Measurements from ENCODE around the gene NKX6-2.
"Not testable (repeated sequence)": the region's sequence is repeated elsewhere in the genome, so short reads cannot be mapped to it uniquely, and the experiment has no call there.

Gene NKX6-2

GRCh38 chr10:132743196-132743924 is 42.6 kb downstream of the NKX6-2 start:
- intact Hi-C loops (cut with micrococcal nuclease); H3K27ac Mint-ChIP-seq: not testable (repeated sequence)

GRCh38 chr10:132742837-132743194 is 43.1 kb downstream of the NKX6-2 start:
- Mint-ChIP-seq H3K27ac (no peak overlapping the region), H3K4me1 (ENCODE audit: low read depth) (no peaks in the 10 kb centered on the region), H3K4me3 (no peak overlapping the region), H3K36me3 (ENCODE audit: low read depth) (peaks cover 49% of the 10 kb centered on the region), H3K27me3 (no peaks in the 10 kb centered on the region), H3K9me3 (no peaks in the 10 kb centered on the region)
- intact Hi-C loops (cut with micrococcal nuclease), result no loop called here

More at GRCh38 chr10:132743196-132743924, 42.6 kb downstream of the NKX6-2 start:
- peaks cover 53% of the 10 kb centered on the region for H3K36me3 Mint-ChIP-seq (ENCODE audit: low read depth)
- H3K4me1 Mint-ChIP-seq (ENCODE audit: low read depth); H3K9me3 Mint-ChIP-seq; H3K4me3 Mint-ChIP-seq; H3K27me3 Mint-ChIP-seq: not testable (repeated sequence)

GRCh38 chr10:132742167-132742836 is 43.6 kb downstream of the NKX6-2 start:
- H3K27me3 Mint-ChIP-seq, result no peaks in the 10 kb centered on the region
- H3K27ac Mint-ChIP-seq, result no peak overlapping the region
- intact Hi-C loops (cut with micrococcal nuclease), result no loop called here

GRCh38 chr10:132740588-132740987 is 45.4 kb downstream of the NKX6-2 start:
- H3K4me3 Mint-ChIP-seq, result no peak overlapping the region
- no peaks in the 10 kb centered on the region for H3K4me1 Mint-ChIP-seq (ENCODE audit: low read depth)
- H3K36me3 Mint-ChIP-seq (ENCODE audit: low read depth), result peaks cover 64% of the 10 kb centered on the region
- no peaks in the 10 kb centered on the region for H3K9me3 Mint-ChIP-seq
- intact Hi-C loops (cut with micrococcal nuclease), result no loop called here
- no peaks in the 10 kb centered on the region for H3K27me3 Mint-ChIP-seq
- no peak overlapping the region for H3K27ac Mint-ChIP-seq

More at GRCh38 chr10:132742167-132742836, 43.6 kb downstream of the NKX6-2 start:
- no peaks in the 10 kb centered on the region for H3K4me1 Mint-ChIP-seq (ENCODE audit: low read depth)
- no peaks in the 10 kb centered on the region for H3K9me3 Mint-ChIP-seq
- peaks cover 49% of the 10 kb centered on the region for H3K36me3 Mint-ChIP-seq (ENCODE audit: low read depth)
- H3K4me3 Mint-ChIP-seq, result no peak overlapping the region

GRCh38 chr10:132739225-132739613 is 46.7 kb downstream of the NKX6-2 start:
- Mint-ChIP-seq H3K36me3 (ENCODE audit: low read depth) (peaks cover 72% of the 10 kb centered on the region), H3K4me3 (no peak overlapping the region), H3K4me1 (ENCODE audit: low read depth) (no peaks in the 10 kb centered on the region), H3K27ac (no peak overlapping the region), H3K9me3 (no peaks in the 10 kb centered on the region), H3K27me3 (no peaks in the 10 kb centered on the region)
- intact Hi-C loops (cut with micrococcal nuclease), result no loop called here

GRCh38 chr10:132738454-132739224 is 47.3 kb downstream of the NKX6-2 start:
- intact Hi-C loops (cut with micrococcal nuclease), result no loop called here
- Mint-ChIP-seq H3K27ac (no peak overlapping the region), H3K36me3 (ENCODE audit: low read depth) (peaks cover 72% of the 10 kb centered on the region), H3K4me1 (ENCODE audit: low read depth) (no peaks in the 10 kb centered on the region), H3K4me3 (no peak overlapping the region), H3K9me3 (no peaks in the 10 kb centered on the region), H3K27me3 (no peaks in the 10 kb centered on the region)

GRCh38 chr10:132737390-132738048 is 48.4 kb downstream of the NKX6-2 start:
- Mint-ChIP-seq H3K27me3 (no peaks in the 10 kb centered on the region), H3K4me3 (no peak overlapping the region), H3K27ac (no peak overlapping the region), H3K36me3 (ENCODE audit: low read depth) (peaks cover 78% of the 10 kb centered on the region), H3K4me1 (ENCODE audit: low read depth) (no peaks in the 10 kb centered on the region), H3K9me3 (no peaks in the 10 kb centered on the region)
- intact Hi-C loops (cut with micrococcal nuclease), result no loop called here

- Mint-ChIP-seq H3K27me3 (no peaks in the 10 kb centered on the region), H3K36me3 (ENCODE audit: low read depth) (peaks cover 71% of the 10 kb centered on the region), H3K4me3 (no peak overlapping the region), H3K9me3 (no peaks in the 10 kb centered on the region), H3K4me1 (ENCODE audit: low read depth) (no peaks in the 10 kb centered on the region), H3K27ac (no peak overlapping the region)
- intact Hi-C loops (cut with micrococcal nuclease), result no loop called here
These were observed 50.0 kb downstream of the NKX6-2 start for GRCh38 chr10:132735923-132736391.

GRCh38 chr10:132735341-132735775 is 50.6 kb downstream of the NKX6-2 start:
- Mint-ChIP-seq H3K4me1 (ENCODE audit: low read depth) (no peaks in the 10 kb centered on the region), H3K27ac (no peak overlapping the region), H3K36me3 (ENCODE audit: low read depth) (peaks cover 73% of the 10 kb centered on the region), H3K4me3 (no peak overlapping the region), H3K9me3 (no peaks in the 10 kb centered on the region), H3K27me3 (no peaks in the 10 kb centered on the region)
- intact Hi-C loops (cut with micrococcal nuclease), result no loop called here

- intact Hi-C loops (cut with micrococcal nuclease), result no loop called here
- Mint-ChIP-seq H3K27me3 (no peaks in the 10 kb centered on the region), H3K36me3 (ENCODE audit: low read depth) (peaks cover 82% of the 10 kb centered on the region), H3K4me1 (ENCODE audit: low read depth) (no peaks in the 10 kb centered on the region), H3K9me3 (no peaks in the 10 kb centered on the region), H3K27ac (no peak overlapping the region), H3K4me3 (no peak overlapping the region)
These were observed 52.0 kb downstream of the NKX6-2 start for GRCh38 chr10:132733926-132734325.

Measured in dendritic cell treated with granulocyte-macrophage colony-stimulating factor and Interleukin-4, amounts not matched to agents 40 ng/mL and 50 ng/mL, for 4 days (primary cell).